Stimulated activated CD4-positive, alpha-beta T cell treated with anti-CD3 and anti-CD28 coated beads, Interleukin-4, amount 100 ng/mL, for 48 hours (primary cell): Measurements from ENCODE around the gene CAMK2A.

Experiments used
- DNase-seq, 2 donors: peaks; one replicate each; pipeline ENCODE4 v3.0.0-alpha.2; 2020; ENCODE audit warnings: low read depth in 2 of 2

CAMK2A gene

DNA sequence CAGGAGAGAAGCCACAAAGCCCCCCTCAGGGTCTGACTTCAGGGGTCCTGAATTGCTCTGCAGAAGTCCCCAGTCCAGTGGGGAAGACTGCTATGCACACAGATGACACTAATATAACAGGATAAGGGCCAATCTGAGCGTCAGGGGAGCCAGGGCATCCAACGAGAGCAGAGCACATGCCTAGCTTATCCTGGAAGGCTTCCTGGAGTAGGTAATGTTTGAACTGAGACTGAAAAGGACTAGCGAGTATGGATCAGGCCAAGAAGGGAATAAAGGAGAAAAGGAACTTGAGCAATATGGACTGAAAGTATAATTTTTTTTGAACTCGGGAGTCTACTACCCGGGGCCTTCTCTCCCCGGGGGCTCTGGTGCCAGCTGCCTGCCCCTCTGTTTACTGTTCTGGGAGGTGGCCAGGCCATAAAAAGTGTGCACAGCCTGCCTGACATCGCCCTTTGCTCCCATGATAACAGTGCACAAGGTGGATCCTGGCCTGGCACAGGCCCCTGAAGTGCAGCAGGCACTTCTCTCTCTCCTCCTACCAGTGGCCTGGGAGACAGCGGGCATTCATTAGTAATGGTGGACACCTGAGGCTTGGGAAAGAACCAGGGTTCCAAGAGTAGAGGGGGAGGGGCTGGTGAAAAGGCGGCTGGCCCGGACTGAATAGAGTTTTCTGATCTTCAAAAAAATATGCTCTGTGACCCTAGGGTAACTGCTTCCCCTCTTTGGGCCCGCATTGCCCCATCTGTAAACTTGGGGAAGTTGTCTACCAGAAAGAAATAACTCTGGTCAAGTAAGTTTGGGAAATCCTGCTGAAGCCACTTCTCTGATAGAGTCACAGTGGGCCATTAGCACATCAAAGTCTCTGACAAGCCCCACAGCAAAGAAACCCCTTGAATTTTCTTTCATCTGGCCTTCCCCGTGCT is 104.3 kb downstream of the CAMK2A start:
- DNase-seq, result no peak

DNA sequence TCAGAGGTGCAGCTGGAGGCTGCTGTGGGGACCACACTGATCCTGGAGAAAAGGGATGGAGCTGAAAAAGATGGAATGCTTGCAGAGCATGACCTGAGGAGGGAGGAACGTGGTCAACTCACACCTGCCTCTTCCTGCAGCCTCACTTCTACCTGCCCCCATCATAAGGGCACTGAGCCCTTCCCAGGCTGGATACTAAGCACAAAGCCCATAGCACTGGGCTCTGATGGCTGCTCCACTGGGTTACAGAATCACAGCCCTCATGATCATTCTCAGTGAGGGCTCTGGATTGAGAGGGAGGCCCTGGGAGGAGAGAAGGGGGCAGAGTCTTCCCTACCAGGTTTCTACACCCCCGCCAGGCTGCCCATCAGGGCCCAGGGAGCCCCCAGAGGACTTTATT is 105.6 kb downstream of the CAMK2A start:
- no peak for DNase-seq

DNA sequence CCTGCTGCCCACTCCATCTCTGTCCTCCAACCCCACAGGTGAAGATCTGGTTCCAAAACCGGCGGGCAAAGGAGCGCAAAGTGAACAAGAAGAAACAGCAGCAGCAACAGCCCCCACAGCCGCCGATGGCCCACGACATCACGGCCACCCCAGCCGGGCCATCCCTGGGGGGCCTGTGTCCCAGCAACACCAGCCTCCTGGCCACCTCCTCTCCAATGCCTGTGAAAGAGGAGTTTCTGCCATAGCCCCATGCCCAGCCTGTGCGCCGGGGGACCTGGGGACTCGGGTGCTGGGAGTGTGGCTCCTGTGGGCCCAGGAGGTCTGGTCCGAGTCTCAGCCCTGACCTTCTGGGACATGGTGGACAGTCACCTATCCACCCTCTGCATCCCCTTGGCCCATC is 106.1 kb downstream of the CAMK2A start:
- DNase-seq, result no peak

DNA sequence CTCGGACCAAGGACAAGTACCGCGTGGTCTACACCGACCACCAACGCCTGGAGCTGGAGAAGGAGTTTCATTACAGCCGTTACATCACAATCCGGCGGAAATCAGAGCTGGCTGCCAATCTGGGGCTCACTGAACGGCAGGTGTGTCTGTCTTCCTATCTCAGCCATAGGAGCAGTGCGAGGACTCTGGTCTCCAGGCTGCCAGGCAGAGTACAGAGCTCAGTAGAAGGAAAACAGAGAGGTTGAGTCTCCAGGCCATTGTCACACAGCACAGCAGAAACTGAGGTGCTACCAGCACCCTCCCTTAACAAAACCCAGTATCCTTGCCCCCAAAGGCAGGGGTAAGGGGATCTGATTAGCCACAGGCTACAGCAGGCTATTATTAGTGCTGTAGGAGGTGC is 106.8 kb downstream of the CAMK2A start:
- no peak for DNase-seq

DNA sequence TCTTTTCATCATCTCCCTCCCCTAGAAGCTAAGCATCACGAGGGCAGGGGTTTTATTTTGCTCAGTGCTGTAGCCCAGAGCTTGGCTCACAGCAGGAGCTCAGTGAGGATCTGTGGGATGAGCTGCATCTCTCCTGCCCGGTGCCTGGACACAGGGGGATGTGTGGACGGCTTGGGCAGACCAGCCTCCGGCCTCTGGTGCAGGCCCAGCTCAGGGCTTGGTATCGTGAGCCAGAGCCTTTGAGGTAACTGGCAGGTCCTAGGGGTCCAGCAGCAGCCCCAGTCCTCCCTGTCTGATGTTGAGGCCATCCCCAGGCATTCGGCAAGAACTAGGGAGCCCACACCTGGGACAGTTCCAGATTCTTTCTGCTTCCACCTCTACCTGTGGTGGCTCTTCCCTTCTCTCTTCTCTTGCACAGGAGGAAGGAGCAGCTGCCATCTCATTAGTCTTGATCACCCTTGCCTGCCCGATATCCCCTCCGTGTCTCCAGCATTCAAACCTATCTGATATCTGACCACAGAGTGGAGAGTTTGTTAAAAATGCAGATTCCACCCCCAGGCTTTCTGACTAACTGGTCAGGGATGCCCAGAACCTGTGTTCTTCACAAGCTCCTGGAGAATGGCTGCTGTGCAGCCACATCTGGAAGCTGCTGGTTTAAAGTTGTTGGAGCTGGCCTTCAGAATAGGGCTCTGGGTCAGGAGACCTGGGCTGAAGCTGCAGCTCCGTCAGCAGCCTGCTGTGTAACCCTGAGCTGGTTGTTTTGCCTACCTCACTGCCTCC is 107.6 kb downstream of the CAMK2A start:
- DNase-seq, result no peak

DNA sequence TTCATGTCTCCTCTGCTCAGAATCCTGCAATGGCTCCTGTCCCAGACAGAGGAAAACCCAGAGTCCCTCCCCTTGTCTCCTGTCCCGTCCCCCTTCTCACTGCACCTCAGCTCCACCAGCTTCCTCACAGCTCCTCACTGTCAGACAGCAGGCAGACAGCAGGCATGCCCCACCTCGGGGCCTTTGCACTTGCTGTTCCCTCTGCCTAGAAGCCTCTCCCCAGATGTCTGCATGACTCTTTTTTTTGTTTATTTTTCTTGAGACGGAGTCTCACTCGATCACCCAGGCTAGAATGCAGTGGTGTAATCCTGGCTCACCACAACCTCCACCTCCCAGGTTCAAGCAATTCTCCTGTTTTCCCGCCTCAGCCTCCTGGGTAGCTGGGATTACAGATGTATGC is 108.5 kb downstream of the CAMK2A start:
- DNase-seq, result no peak

DNA sequence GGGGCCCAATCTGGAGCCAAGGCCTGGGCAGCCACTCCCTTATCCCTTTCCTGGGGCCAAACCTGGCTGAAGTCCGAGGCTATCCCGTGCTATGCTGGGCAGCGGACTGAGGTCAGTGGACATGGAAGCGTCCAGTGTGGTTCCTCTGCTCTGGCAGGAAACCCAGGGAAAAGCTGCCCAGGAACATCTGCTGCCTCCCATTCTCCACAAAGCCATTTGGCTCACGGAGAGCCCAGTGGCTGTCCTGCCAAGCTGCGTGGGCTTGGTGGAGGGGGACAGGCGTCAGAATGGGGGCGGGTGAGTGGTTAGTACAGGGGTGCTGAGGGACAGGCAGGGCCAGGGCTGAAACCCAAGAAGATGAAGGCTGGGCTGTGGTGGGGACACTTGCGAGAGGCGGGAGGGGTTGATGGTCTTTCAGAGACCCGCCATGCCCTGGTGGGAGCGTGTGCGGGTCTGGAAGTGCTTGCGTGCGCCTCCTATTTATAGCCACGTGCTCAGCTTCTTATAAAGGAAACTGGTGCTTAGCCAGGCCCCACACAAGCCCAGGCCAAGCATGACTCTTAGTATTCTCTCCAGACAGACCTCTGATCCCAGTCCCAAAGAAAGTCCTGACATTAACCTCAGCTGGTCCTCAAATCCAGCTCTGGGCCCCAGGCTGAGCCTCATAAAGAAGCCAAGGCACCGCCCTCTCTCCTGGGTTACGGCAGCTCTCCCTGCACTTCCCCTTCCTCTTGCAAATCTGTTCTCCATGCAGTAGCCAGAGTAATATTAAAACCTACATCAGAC is 109.1 kb downstream of the CAMK2A start:
- no peak for DNase-seq

DNA sequence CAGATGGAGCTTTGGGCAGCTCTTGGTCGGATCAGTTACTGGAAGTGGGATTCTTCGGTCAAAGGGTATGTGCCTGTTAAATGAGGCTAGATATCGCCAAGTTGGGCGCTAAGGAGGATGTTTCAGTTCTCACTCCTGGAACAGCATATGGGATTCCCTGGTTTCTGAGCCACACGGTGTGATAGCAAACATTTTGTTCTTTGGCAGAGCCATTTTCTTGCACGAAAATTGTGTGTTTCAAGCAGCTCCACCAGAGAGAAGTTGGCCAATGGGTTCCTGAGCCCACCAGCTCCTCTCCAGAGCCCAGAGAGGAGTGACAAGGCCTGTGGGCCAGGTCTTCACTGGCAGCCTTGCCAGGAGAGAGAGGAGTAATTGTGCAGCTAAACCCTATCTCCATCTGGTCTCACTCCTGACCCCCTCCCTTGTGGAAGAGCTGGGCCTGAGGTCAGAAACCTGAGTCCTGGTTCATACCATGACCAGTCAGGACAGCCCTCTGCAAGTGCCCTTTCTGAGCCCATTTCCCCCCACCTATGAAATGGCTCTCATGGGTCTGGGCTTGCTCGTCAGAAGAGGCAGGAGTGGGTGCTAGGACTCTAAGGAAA is 110.5 kb downstream of the CAMK2A start:
- no peak for DNase-seq

DNA sequence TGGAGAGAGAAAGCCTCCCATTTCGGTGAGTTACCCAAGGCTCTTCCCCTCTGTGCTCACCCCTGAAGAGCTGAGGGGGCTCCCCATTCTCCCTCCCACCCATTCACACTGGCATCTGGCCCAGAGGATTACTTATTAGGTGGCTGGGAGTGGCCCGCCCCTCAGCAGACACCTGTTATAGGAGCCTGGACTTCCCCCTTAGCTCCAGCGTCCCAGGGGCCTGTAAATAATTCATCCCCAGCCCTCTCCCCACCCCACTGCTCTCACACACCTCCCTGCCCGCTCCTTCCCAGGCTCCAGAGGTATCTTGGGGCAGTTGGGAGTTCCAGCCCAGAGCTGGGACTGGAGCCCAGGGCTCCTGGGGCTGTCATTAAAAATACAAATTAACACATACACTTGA is 111.3 kb downstream of the CAMK2A start:
- no peak for DNase-seq

DNA sequence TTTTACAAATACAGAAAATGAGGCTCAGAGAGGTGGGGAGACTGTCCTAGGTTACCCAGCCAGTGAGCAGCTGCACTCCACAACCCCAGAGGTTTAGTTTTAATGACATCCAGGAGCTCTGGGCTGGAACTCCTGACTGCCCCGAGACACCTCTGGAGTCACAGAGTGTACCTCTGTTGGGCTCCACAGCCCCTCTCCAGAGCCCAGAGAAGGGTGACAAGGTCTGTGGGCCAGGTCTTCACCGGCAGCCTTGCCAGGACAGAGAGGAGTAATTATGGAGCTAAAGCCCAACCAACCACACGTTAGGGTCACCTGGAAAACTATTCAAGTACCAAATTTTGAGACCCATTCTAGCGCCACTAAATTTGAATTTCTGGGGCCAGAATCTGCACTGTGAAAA is 111.9 kb downstream of the CAMK2A start:
- DNase-seq, result no peak

DNA sequence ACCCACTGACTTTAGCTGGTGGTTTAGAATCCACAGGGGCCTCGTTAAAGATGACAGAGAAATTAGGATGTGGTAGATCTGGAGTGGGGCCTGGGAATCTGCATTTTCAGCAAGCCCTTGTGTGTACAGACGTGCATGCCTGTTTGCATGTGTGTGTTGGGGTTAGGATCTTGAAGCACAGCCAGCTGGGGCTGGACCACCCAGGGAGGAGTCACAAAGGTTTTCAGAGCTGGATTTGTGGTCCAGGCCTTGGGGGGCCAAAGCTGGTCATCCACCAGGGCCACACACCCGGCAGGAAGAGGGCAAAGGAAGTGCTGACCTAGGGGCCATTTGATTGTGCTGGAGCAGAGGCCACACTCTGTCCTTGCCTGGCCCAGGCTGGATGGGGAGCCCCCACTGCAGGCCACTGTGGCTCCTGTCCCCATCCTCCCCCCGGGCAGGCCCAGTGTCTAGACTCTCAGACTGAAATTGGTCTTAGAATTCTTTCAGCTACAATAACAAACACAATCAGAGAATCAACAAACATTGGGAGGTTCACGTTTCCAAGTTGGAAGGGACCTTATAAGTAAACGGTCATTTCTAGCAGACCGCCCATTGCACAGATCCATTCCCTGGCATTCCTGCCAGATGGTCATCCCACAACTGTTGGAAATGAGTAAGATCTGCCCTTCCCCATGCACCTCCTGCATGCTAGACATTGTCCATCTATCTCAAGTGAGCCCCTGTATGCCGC is 112.7 kb downstream of the CAMK2A start:
- DNase-seq, result no peak

DNA sequence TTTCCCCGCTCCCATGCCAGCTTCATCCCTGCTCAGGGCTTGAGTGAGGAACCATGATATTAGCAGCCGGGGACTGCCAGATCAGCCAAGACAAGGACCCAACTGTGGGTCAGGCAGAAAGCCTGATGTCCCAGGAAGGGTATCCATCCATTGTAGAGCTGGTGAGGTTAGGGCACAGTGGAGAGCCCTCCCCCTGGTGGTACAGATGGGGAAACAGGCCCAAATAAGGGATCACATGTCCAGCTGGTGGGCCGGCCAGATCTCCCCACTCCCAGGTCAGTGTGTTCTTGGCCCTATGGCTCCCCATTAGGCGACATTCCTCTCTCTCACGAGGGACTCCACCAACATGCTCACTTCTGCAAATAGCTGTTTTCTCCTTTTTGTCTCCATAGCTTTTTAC is 114.0 kb downstream of the CAMK2A start:
- no peak for DNase-seq

DNA sequence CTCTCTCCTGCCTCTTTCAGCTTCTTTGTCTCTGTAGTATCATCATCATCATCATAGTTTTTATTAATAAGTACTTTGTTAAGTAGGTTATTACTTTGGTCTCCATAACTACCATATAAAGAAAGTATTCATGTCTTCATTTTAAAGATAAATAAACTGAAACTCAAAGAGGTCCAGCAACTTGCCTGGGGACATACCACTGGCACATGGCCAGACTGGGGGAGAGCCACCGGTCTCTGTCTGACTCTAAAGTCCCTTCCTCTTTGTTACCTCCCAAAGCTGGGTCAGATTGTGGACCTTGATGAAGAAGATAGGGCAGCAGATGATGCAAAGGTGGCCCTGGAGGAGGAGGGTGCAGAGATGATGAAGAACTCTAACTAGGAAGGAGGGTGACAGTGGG is 114.5 kb downstream of the CAMK2A start:
- no peak for DNase-seq

DNA sequence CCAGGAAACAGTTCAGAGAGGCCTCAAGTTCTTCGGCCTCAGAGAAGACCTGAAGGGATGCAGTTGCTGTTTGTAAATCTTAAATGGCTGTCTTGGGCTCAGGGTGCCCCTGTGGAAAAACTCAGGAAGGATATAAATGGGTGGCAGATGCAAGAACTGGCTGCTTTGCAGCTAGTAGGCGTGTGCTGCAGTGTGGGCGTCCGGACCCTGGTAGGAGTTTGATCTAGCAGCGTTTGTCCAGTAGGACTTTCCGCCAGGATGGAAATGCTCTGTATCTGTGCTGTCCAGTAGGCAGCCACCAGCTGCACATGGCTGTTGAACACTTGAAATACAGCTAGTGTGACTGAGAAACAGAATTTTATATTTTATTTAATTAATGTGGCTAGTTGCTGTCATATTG is 115.3 kb downstream of the CAMK2A start:
- DNase-seq, result no peak

DNA sequence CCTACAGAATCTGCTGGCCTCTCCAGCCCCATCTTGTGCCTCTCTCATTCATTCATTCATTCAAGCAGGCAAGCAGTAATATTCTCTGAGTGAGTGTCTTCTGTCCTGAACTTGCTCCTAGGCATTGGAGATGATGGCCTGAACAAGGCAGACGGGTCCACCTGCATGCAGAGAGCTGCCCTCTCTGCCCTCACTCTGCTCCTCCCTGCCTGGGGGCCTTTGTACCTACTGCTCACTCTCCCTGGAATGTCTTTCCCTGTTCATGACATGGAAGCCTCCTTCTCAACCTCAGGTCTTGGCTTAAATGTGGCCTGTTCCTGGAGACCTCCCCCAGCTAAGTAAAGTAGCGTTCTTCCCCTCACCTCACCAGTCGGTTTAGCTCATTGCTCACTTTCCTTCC is 116.4 kb downstream of the CAMK2A start:
- DNase-seq, result no peak

DNA sequence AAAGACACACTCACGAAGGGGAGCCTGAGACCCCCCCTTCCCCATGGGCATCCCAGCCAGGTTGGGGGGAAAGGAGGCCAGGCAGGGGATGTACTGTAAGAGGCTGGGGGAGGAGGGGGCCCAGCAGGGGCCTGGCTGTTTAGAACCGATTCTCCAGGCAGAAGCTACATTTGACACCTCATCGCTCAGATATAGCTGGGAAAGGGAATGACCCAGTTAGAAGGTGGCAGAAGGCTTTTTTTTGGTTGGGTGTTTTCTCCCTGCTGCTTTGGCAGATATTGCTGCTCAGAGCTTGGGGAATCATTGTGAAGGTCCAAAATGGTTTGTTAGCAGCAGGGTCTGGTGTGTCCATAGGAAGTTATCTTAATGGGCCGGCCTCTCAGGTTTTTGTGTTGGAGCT is 117.0 kb downstream of the CAMK2A start:
- DNase-seq, result no peak

DNA sequence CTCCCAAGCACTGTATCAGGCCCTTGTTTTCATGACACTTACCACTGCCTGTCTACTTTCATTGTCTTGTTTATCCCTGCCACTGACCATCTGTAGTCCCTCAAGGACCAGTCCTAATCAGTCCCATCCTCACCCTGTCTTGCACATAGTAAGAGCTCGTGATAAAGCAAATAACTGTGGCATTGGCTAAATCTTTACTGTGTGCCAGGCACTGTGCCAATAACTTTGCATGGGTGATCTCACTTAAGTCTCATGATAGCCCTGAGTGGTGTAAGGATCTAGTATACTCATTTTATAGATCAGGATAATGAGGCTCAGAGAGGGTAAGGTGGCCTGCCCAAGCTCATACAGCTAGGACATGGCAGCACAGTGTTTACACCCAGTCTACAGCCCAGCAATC is 117.4 kb downstream of the CAMK2A start:
- DNase-seq, result no peak
